GM21786 (cell line): Measurements from ENCODE around the gene RETREG1.
"Not testable (repeated sequence)": the region's sequence is repeated elsewhere in the genome, so short reads cannot be mapped to it uniquely, and the experiment has no call there.

ENCODE experiments used
- ATAC-seq: cut with Tn5 transposase; IDR thresholded peaks from one replicate; pipeline ENCODE4 v1.9.1; 2021; ENCODE audit not compliant: unreplicated experiment

Gene RETREG1

GRCh38 chr5:16616536-16617273 lies at the start of gene RETREG1:
Gene RETREG1, minus strand, starts transcription at chr5:16616997. Its CDS starts 26 bp downstream, at chr5:16616971.
- peak; percentile 53 for ATAC-seq

- no peak for ATAC-seq
These were observed 49.5 kb upstream of the RETREG1 start for GRCh38 chr5:16666130-16666882.

DNA sequence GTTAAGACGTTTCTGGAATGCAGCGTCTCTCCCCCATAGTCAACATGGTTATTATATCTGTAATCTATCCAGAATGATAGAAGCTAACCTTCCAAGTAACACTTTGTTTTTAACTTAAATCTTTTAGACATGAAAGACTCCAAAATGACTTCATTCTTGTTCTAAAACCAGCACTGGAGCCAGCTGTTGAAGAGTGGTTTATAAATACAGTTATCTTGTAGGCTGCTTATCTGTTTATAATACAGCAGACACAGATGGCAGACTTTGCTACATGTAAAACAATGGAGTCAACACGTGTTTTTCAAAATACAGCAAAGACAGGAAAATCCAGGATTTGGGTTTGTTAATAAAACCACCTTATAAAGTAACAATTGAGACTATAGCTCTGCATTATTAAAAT lies 48.8 kb upstream of the RETREG1 start:
- no peak for ATAC-seq

- no peak for ATAC-seq
These were observed 47.6 kb upstream of the RETREG1 start for GRCh38 chr5:16664368-16664767.

DNA sequence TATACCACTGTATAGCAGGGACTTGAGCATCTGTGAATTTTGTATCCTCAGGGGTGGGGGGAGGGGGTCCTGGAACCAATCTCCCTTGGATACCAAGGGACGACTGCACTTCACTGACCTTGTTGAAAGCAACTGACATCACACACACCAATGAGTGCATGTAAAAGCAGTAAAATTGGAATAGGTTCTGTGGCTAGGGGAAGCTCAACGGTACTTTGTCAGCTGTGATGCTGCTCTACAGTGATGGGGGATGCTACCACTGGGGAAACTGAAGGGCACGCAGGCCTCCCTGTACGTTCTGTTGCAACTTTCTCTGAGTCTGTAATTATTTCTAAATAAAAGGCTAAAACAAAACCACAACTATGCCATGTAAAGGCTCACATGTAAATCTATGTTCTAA lies 47.0 kb upstream of the RETREG1 start:
- no peak for ATAC-seq

GRCh38 chr5:16661713-16662112 lies 44.9 kb upstream of the RETREG1 start:
- no peak for ATAC-seq

DNA sequence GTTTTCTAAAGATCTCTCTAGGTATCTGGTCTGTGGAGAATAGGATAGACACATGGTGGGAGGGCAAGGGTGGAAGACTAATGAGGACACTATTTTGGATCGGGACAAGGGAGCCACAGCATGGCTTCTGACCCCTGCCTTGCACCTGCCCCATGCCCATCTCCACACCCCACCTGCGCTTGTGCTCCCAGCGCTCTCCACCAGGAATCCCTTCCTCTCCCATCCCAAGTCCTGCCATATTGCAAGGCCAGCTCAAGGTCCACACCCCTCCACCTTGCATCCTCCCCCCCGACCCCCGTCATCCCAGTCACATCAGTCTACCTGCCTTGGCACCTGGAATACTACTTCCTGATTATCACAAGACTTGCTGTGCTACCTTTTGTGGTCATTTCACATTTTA lies 44.2 kb upstream of the RETREG1 start:
- ATAC-seq, result no peak

DNA sequence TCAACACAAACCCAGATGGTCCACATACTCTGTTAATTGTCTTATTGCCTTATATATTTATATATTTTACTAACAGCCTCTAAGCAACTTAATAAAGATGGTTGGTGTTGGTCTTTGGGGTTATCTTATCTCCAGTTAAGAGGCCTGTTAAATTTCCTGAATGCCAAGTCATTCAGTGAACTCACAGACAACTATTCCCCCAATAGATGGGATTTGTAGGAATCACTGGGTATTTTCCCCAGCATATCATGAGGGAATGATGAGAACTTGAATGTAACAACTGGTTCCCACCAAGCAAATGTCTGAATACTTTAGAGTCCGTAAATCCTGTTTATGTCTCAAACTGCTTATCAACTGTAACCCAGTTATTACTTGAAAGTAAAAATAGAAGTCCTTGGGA lies 42.7 kb upstream of the RETREG1 start:
- no peak for ATAC-seq

- ATAC-seq, result no peak
These were observed 39.9 kb upstream of the RETREG1 start for GRCh38 chr5:16656561-16657191.

- no peak for ATAC-seq
These were observed 38.0 kb upstream of the RETREG1 start for GRCh38 chr5:16654647-16655334.

DNA sequence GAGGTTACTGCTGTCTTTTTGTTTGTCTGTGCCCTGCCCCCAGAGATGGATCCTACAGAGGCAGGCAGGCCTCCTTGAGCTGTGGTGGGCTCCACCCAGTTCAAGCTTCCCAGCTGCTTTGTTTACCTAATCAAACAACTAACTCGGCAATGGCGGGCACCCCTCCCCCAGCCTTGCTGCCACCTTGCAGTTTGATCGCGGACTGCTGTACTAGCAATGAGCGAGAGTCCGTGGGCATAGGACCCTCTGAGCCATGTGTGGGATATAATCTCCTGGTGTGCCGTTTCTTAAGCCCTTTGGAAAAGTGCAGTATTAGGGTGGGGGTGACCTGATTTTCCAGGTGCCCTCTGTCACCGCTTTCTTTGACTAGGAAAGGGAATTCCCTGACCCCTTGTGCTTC lies 31.9 kb upstream of the RETREG1 start:
- ATAC-seq, result not testable (repeated sequence)

GRCh38 chr5:16644301-16644889 lies 27.6 kb upstream of the RETREG1 start:
- no peak for ATAC-seq

GRCh38 chr5:16642867-16643266 lies 26.1 kb upstream of the RETREG1 start:
- no peak for ATAC-seq

DNA sequence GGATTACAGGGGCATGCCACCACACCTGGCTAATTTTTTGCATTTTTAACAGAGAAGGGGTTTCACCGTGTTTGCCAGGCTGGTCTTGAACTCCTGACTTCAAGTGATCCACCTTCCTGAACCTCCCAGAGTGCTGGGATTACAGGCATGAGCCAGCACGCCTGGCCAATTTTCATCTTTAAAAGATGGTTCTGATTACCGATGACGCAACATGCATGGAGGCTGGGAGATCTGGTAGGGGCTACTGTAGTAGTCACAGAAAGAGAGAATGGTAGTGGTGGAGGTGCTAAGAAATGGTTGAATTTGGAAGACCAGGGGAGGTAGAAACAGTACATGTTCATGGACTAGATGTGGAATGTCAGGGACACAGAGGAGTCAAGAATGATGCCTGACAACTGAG lies 22.4 kb upstream of the RETREG1 start:
- ATAC-seq, result no peak

- no peak for ATAC-seq
These were observed 11.6 kb upstream of the RETREG1 start for GRCh38 chr5:16628376-16628775.

- ATAC-seq, result peak; percentile 89
These were observed 10.0 kb upstream of the RETREG1 start for GRCh38 chr5:16626696-16627264.

DNA sequence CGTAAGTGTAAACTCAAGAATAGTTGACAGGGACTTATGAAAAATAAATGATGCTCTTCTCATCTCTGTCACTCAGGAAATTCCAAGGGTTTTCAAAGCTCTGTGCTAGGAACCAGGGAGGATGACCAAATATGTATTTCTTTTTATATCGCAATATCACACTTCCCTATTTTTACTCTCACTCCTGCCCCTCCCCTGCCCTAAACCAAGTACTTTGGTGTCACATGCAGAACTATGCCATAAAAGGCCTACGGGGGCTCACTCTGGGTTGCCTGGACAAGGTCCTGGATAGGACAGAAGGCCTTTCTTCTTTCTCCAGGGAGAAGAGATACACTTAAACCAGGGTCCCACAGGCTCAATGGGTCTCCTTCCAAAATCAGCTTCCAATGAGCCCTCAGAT lies 8.3 kb upstream of the RETREG1 start:
- no peak for ATAC-seq

DNA sequence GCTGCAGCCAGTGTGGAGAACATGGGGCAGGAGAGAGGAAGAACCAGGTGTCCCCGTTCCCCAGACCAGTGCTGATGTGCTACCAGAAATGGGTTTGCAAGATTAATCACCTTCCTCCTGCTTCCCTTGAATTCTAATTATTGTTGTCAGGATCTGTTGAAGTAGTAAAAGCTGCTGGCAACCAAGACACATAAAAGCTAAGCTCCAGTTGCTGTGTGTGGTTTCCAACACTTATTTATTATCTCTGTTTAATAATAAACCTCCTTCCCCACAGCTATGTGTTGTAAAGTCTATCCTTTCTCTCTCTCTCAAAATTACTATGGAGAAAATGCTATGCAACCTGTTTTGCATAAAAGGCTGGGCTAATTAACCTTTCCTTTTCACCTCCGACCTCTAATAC lies 2.3 kb upstream of the RETREG1 start:
- no peak for ATAC-seq

GRCh38 chr5:16618138-16618897 lies 1.5 kb upstream of the RETREG1 start:
- no peak for ATAC-seq
